ENCODE measurements around the gene PCDHGA3.
A peak's percentile ranks its signal among the peaks of the same experiment; 100 is the strongest.

GRCh38 chr5:141330299-141331080 is 13.1 kb upstream of the PCDHGA3 start, which contains the start of gene PCDHGA1:
- TF ChIP-seq SIN3A (IDR thresholded peaks at IDR 0.05; ENCODE audit: borderline replicate concordance, insufficient read depth, low read depth, low read length) (no peak), CTCF (IDR thresholded peaks at IDR 0.05) (peak; percentile 77), POLR2AphosphoS5 (IDR thresholded peaks at IDR 0.05; ENCODE audit: low read depth, low read length) (no peak), TCF7L2 (IDR thresholded peaks at IDR 0.05; ENCODE audit: low read depth, low read length) (no peak), REST (IDR thresholded peaks at IDR 0.05; ENCODE audit: insufficient read depth in 1 of 2, low read depth in 2 of 2, low read length in 1 of 2) (no peak)
